C4-2B (cell line): Measurements from ENCODE around the gene LETM1.

Experiments
- CTCF ChIP-seq: fragments of 450-650 bp; conservative IDR thresholded peaks from 2 replicates; pipeline ENCODE4 v1.5.1; 2017; ENCODE audit warnings: mild to moderate bottlenecking
- ZFX ChIP-seq: fragments of 450-650 bp; IDR thresholded peaks from 2 replicates; pipeline ENCODE4 v1.6.1; 2017

- TF ChIP-seq CTCF (no peak), ZFX (no peak)
Observed at GRCh38 chr4:1842993-1843448, 12.9 kb downstream of the LETM1 start.
